Measurements from ENCODE around the gene PNLIPRP3.

Gene PNLIPRP3

DNA sequence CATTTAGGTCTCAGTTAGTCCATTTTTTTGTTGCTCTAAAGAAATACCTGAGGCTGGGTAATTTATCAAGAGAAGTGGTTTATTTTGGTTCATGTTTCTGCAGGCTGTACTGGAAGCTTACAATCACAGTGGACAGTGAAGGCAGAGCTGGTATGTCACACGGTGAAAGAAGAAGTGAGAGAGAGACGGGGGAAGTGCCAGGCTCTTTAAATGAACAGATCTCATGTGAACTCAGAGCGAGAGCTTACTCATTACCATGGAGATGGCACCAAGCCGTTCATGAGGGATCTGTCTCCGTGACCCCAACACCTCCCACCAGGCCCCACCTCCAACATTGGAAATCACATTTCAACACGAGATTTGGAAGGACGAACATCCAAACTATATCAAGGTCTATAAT, 18.9 kb upstream of the PNLIPRP3 start:
- no peaks in the 10 kb centered on the region for H3K9me2 ChIP-seq (replicated peaks; ENCODE audit: low read depth, low read length)
- no peaks in the 10 kb centered on the region for H3K9me3 ChIP-seq (ENCODE audit: insufficient read depth, low read depth, low read length)
- no peaks in the 10 kb centered on the region for H3F3A ChIP-seq (ENCODE audit: low read depth)
- H3K79me2 ChIP-seq (ENCODE audit: insufficient read depth, low read length), result no peaks in the 10 kb centered on the region
- no peaks in the 10 kb centered on the region for H3K4me1 ChIP-seq (ENCODE audit: insufficient read depth, low read length, poor library complexity, severe bottlenecking)
- H2AFZ ChIP-seq (ENCODE audit: low read length), result no peak overlapping the region
- H3K27me3 ChIP-seq (ENCODE audit: insufficient read depth, low read length, poor library complexity, severe bottlenecking), result no peaks in the 10 kb centered on the region
- no peak overlapping the region for H3K4me2 ChIP-seq (ENCODE audit: low read depth, low read length, poor library complexity, severe bottlenecking)
- no peak overlapping the region for H3K9ac ChIP-seq (ENCODE audit: low read depth, low read length, poor library complexity, severe bottlenecking)
- no peaks in the 10 kb centered on the region for H3K36me3 ChIP-seq (ENCODE audit: insufficient read depth, low read length)
- no peaks in the 10 kb centered on the region for H4K20me1 ChIP-seq (ENCODE audit: insufficient read depth, low read length, poor library complexity, severe bottlenecking)
- TF ChIP-seq, protein P1, sequence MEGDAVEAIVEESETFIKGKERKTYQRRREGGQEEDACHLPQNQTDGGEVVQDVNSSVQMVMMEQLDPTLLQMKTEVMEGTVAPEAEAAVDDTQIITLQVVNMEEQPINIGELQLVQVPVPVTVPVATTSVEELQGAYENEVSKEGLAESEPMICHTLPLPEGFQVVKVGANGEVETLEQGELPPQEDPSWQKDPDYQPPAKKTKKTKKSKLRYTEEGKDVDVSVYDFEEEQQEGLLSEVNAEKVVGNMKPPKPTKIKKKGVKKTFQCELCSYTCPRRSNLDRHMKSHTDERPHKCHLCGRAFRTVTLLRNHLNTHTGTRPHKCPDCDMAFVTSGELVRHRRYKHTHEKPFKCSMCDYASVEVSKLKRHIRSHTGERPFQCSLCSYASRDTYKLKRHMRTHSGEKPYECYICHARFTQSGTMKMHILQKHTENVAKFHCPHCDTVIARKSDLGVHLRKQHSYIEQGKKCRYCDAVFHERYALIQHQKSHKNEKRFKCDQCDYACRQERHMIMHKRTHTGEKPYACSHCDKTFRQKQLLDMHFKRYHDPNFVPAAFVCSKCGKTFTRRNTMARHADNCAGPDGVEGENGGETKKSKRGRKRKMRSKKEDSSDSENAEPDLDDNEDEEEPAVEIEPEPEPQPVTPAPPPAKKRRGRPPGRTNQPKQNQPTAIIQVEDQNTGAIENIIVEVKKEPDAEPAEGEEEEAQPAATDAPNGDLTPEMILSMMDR (conservative IDR thresholded peaks at IDR 0.05; ENCODE audit: low read length), result no peak
- no peak for TF ChIP-seq EZH2phosphoT487 (IDR thresholded peaks at IDR 0.05; ENCODE audit: borderline replicate concordance)
- H3K4me3 ChIP-seq (ENCODE audit: low read length, poor library complexity, severe bottlenecking), result no peak overlapping the region

DNA sequence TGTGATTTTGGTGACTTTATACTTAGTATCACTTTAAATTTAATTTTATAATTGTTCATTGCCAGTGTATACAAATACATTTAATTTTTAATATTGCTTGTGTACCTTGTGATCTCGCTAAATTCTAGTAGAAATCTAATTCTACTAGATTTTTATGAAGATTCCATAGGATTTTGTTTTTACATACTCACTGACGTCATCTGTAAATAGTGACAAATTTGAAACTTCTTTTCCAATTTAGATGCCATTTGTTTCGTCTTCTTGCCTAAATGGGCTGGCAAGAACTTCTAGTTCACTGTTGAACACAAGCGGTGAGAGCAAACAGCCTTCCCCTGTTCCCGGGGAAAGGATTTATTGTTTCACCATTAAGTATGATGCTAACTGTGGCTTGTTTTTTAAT, 17.3 kb upstream of the PNLIPRP3 start:
- H3F3A ChIP-seq (ENCODE audit: low read depth), result no peaks in the 10 kb centered on the region
- H3K9me3 ChIP-seq (ENCODE audit: insufficient read depth, low read depth, low read length), result no peaks in the 10 kb centered on the region
- H3K4me3 ChIP-seq (ENCODE audit: low read length, poor library complexity, severe bottlenecking), result no peak overlapping the region
- no peak overlapping the region for H3K4me2 ChIP-seq (ENCODE audit: low read depth, low read length, poor library complexity, severe bottlenecking)
- no peaks in the 10 kb centered on the region for H3K27me3 ChIP-seq (ENCODE audit: insufficient read depth, low read length, poor library complexity, severe bottlenecking)
- no peaks in the 10 kb centered on the region for H3K4me1 ChIP-seq (ENCODE audit: insufficient read depth, low read length, poor library complexity, severe bottlenecking)
- H2AFZ ChIP-seq (ENCODE audit: low read length), result no peak overlapping the region
- no peaks in the 10 kb centered on the region for H3K79me2 ChIP-seq (ENCODE audit: insufficient read depth, low read length)
- no peak for TF ChIP-seq EZH2phosphoT487 (IDR thresholded peaks at IDR 0.05; ENCODE audit: borderline replicate concordance)
- TF ChIP-seq, protein P1 (conservative IDR thresholded peaks at IDR 0.05; ENCODE audit: low read length), result no peak
- H4K20me1 ChIP-seq (ENCODE audit: insufficient read depth, low read length, poor library complexity, severe bottlenecking), result no peaks in the 10 kb centered on the region
- no peaks in the 10 kb centered on the region for H3K36me3 ChIP-seq (ENCODE audit: insufficient read depth, low read length)
- no peaks in the 10 kb centered on the region for H3K9me2 ChIP-seq (replicated peaks; ENCODE audit: low read depth, low read length)
- no peak overlapping the region for H3K9ac ChIP-seq (ENCODE audit: low read depth, low read length, poor library complexity, severe bottlenecking)

DNA sequence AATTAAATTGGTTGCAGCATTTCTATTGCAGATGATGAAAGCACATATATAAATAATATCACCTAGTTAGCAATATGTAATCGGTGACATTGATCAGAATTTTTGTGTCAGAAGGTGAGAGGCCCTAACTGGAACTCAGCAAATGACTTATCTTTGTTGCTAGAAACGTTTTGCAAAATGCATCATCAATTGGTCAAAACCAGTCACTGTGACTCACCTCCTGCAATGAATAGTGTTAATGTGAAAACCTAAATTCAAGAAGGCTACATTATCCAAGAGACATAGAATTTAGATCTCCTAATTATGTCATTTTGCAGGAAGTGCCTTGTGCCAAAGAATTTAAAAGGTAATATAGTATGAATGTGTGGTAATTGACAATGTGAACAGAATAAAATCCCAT, 9.8 kb upstream of the PNLIPRP3 start:
- Histone ChIP-seq H4K20me1 (ENCODE audit: insufficient read depth, low read length, poor library complexity, severe bottlenecking) (no peaks in the 10 kb centered on the region), H2AFZ (ENCODE audit: low read length) (no peak overlapping the region), H3K4me1 (ENCODE audit: insufficient read depth, low read length, poor library complexity, severe bottlenecking) (peaks cover 8% of the 10 kb centered on the region), H3K9me2 (replicated peaks; ENCODE audit: low read depth, low read length) (no peaks in the 10 kb centered on the region), H3K9me3 (ENCODE audit: insufficient read depth, low read depth, low read length) (no peaks in the 10 kb centered on the region), H3K27me3 (ENCODE audit: insufficient read depth, low read length, poor library complexity, severe bottlenecking) (no peaks in the 10 kb centered on the region), H3K4me3 (ENCODE audit: low read length, poor library complexity, severe bottlenecking) (no peak overlapping the region), H3K4me2 (ENCODE audit: low read depth, low read length, poor library complexity, severe bottlenecking) (no peak overlapping the region), H3K9ac (ENCODE audit: low read depth, low read length, poor library complexity, severe bottlenecking) (no peak overlapping the region), H3F3A (ENCODE audit: low read depth) (no peaks in the 10 kb centered on the region), H3K36me3 (ENCODE audit: insufficient read depth, low read length) (no peaks in the 10 kb centered on the region), H3K79me2 (ENCODE audit: insufficient read depth, low read length) (no peaks in the 10 kb centered on the region)
- TF ChIP-seq, protein P1 (conservative IDR thresholded peaks at IDR 0.05; ENCODE audit: low read length), result no peak
- no peak for TF ChIP-seq EZH2phosphoT487 (IDR thresholded peaks at IDR 0.05; ENCODE audit: borderline replicate concordance)
